SK-N-SH (cell line): ENCODE results near the gene EPB41L5.

ENCODE experiments used
- GATA2 ChIP-seq: sonication (generic); formaldehyde crosslinking; IDR thresholded peaks from 2 replicates; pipeline ENCODE4 v1.5.0; 2020; ENCODE audit warnings: mild to moderate bottlenecking, missing genetic modification reagents
- POLR2AphosphoS5 ChIP-seq: IDR thresholded peaks from 2 replicates; pipeline ENCODE4 v1.6.1; 2012; ENCODE audit warnings: low read depth, low read length
- RFX5 ChIP-seq: IDR thresholded peaks from 2 replicates; pipeline ENCODE4 v1.6.1; 2012; ENCODE audit warnings: mild to moderate bottlenecking, improper control_type of control experiment, low read length
- SMC3 ChIP-seq: IDR thresholded peaks from 2 replicates; pipeline ENCODE4 v1.6.1; 2012; ENCODE audit warnings: low read depth, low read length, improper control_type of control experiment
- YY1 ChIP-seq: IDR thresholded peaks from 2 replicates; pipeline ENCODE4 v1.4.0; 2012; ENCODE audit warnings: low read depth, mild to moderate bottlenecking
- TF ChIP-seq, protein P1 (sequence below): fragments of 200-600 bp; sonication (generic); IDR thresholded peaks from 2 replicates; pipeline ENCODE4 v1.6.1; 2017; ENCODE audit warnings: antibody characterized with exemption, mild to moderate bottlenecking, moderate library complexity

DNA sequence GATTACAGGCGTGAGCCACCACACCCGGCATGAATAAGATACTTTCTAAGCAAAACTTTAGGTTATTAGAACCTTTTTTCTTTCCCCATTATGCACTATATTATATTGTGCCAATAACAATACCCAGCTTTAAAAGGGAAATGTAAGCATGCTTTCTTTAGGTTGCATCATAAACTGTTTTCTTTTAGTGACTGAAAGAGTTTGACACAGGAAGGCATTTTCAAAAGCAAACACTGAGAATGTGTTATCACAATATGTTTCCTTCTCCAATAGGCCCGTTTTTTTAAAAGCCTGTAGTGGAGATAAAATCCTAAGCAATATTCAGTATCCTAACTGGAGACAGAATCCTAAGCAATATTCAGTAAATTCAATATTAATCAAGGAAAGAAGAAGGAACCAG lies 16.7 kb upstream of the EPB41L5 start:
- TF ChIP-seq GATA2 (no peak), SMC3 (no peak), POLR2AphosphoS5 (no peak), RFX5 (no peak), YY1 (no peak)
- TF ChIP-seq, protein P1, sequence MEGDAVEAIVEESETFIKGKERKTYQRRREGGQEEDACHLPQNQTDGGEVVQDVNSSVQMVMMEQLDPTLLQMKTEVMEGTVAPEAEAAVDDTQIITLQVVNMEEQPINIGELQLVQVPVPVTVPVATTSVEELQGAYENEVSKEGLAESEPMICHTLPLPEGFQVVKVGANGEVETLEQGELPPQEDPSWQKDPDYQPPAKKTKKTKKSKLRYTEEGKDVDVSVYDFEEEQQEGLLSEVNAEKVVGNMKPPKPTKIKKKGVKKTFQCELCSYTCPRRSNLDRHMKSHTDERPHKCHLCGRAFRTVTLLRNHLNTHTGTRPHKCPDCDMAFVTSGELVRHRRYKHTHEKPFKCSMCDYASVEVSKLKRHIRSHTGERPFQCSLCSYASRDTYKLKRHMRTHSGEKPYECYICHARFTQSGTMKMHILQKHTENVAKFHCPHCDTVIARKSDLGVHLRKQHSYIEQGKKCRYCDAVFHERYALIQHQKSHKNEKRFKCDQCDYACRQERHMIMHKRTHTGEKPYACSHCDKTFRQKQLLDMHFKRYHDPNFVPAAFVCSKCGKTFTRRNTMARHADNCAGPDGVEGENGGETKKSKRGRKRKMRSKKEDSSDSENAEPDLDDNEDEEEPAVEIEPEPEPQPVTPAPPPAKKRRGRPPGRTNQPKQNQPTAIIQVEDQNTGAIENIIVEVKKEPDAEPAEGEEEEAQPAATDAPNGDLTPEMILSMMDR, result no peak
